ENCODE results near the gene MED13L.
"Not testable (repeated sequence)": the region's sequence is repeated elsewhere in the genome, so short reads cannot be mapped to it uniquely, and the experiment has no call there.

MED13L gene

DNA sequence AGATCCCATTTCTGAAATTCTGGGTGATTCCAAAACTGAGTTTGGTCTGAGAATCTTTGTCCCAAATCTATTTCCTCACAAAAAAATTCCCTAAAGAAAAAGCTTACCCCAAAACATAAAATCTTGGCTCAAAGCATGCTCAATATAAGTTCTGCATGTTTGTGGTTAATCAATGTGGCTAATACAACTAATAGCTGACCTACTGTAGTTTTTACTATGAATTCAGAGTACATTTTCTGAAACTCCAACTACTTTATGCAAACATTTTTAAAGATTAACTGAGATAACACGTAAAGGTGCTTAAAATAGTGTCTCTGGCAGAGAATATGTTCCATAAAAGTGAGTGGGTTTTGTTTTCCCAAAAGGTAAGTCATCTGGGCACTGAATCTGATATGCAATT is 133.1 kb downstream of the MED13L start:
- DNase-seq: no peak

DNA sequence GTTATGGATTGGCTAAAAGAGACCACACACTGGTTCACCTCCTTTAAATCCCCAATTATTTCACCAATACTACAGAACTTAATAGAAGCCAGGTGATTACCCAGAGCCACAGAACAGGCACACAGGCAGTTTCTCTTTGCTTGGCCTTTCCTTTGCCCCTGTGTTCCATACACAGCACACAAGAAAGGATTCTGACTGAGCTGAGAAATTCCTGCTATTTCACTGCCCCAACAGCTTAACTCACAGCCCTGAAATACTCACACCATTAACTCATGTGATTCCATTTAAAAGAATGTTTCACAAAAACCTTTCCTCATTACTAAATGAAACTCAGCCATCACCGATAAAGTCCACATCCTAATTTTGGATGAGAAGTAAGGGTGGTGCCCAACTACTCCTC is 133.6 kb downstream of the MED13L start:
- no peak for DNase-seq

DNA sequence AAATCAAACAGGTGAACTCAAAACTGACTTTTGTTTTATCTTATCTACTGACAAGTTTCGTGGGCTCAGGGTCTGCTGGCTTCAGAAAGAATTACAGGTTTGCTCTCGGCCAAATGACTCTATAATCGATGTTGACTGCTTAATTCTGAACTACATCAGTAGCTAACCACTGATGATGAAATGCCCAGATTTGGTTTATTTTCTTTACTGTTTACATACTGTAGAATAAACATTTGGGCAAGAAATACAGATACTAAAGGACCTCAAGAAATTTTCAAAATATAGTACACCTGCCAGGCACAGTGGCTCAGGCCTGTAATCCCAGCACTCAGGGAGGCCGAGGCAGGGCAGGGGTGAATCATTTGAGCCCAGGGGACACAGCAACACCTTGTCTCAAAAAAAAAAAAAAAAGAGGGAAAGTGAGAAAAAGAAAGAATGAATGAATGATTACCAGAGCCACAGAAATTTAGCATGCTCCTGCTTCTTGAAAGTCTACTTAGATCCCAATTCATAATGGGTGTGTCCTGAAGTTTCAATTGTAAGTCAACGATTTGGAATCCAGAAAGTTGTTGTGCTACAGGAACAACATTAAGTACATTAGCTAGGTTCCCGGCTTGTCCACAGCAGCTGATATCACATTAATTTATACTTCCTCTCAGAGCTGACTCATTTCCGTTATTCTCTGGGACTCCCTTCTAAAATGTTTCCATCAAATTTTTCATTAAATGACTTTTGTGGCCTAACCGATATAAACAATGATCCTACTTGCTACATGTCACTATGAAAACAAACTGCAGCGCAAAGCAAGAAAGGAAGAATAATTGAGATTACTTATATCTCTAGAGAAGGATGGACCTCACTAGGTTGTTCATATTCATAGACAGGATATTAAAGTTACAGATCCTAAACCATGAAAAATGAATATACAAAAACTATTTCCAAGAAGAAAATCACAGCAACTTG is 134.3 kb downstream of the MED13L start:
- DNase-seq: no peak

DNA sequence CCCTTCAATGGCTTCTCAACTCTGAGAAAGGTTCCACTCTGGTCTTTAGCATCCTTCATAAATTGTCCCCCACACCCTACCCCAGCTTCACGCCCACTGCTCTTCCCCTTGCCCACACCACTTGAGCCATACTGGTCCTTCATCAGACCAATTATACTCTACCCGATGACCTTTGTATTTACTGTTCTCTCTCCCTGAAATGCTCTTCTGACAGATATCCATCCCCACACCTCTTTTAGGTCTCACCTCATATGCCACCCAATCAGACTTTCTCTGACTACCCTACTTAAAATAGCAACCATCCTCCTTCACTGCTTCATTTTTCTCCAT is 135.7 kb downstream of the MED13L start:
- DNase-seq: no peak

DNA sequence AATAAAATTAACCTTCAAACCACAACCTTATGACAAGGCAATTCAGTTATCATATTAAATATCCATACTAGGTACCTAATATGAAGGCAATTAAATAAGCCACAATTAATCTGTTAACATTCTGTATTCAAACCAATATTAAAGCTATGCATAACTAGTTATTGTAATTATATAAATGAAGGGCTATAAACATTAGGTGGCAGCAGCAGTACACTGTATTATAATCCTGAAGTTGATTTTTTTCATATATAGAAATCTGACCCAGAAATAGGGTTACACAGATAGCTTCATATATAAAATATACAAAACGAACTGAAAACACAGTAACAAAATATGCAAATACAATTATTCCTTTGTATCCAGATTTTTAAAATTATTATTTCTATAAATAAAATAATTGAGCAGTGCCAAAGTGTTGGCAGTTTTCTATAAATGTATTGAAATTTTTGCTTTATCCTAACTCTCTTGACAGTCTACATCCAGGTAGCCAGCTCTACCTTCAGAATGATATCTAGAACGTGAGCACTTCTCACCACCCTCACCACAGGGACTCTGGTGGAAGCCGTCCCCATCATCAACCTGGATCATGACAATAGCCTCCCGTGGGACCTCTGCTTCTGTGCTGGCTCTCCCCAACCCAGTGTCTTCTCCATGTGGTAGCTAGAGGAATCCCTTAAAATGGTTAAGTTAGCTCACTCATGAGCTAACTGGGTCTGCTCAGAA is 136.2 kb downstream of the MED13L start:
- no peak for DNase-seq

DNA sequence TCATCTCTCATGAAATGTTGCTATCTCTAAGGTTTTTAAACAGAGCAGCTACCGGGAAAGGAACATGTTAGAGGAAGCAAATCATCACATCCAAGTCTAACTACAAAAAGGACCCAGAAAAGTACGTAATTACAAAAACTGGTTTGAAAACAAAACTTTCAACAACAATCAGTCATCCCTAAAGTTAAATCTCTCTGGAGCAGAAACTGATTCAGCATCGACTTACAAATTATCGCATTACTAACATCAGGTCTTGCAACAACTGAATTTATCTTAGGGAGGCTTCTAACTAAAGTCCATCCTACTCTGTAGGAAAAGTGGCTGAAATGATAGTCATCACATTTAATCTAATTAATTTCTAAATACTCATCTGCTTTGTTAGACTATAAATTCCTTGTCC is 137.0 kb downstream of the MED13L start:
- no peak for DNase-seq

DNA sequence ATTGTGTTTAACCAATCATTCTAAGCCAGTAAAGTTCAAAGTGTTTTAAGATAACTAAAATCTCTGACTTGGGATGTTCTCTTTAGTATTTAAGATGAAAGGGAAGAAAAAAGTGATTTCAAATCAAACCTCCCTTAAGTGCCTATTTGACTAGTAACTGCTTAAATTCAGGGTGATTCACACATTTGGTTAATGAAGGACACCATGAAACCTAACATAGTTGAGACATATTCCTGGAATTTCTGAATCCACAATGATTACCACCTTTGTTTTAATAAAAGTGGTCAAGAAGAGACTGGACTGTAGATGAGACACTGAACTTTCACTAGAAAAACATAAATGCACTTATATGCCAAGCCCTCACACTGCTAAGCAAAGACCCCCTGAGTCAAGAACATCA is 138.7 kb downstream of the MED13L start:
- no peak for DNase-seq

DNA sequence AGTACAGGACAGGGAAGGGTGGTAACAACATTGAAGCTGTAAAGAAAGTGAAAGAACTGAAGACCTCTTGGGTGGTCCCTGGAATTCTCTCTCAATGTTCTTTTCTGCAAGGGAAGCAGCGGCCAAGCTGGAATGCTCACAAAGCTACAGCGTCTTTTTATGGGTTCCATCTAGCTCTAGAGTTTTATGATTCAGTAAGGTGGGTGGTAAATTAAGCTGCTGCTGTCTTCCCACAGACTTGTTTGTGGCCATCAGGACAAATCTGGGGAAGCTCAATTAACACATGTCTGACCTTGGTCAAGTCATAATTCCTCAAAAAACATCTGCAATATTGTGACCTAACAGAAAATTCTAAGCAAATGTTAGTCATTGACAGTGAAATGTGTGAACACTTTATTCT is 139.1 kb downstream of the MED13L start:
- DNase-seq: no peak

DNA sequence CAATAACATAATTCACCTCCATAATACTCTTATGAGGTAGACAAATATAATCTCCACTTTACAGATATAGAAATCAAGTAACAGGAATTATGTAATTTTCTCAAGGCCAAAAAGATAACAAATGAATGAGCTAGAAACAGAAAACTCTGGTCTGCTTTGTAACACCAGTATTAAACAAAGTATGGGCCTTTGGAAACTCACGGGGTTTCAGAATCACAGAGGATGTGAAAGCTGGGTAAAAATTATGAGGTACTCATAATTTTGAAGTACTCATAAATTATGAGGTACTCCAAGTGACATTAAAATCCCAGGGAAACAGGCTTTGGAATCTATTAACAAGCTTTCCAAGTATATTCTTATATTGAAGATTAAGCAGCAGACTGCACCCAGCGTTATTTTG is 140.2 kb downstream of the MED13L start:
- DNase-seq: no peak

DNA sequence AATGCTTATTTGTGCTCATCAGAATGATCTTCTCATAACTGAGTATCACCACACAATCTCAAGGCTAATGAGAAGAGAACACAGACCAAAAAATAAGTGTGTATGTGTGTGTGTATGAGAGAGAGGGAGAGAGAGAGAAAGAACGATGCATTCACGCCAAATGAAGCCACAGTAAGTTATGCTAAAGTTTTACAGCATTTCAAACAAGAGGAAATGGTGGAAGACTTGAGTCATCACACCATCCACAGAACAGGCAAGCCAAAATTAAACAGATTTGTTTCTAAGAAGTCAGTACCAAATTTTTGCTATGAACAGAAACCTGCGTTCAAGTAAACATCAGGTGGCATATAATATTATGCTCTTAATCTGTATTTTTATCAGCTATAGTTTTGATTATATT is 141.2 kb downstream of the MED13L start:
- no peak for DNase-seq

DNA sequence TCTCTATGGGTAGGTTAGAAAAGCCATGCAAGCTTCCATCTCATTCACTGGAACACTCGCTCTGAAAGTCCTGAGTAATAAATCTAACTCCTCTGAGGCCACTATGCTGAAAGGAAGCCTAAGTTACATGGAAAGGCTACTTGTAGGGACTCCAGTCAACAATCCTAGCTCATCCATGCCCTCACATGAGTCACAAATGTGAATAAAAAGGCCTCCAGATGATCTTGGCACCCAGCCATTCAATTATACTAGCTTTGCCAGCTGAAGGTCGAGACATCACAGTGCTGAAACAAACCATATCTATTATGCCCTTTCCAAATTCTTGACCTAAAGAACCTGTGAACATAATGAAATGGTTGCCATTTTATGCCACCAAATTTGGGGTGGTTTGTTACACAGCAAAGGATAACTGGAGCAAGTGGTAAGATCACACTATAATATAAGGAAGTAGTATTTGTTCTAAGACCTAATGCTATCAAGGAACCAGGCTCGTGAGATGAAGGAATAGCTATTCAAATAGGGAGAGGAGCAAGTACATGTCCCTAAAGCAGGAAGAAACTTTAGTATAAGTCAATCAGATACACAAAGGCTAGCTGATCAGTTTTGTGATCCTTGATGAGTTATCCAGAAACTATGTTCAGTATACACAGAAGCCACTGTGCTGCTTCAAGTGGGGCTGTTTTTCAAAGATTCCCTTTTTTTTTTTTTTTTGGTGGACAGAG is 142.1 kb downstream of the MED13L start:
- peak; percentile 25 for DNase-seq

DNA sequence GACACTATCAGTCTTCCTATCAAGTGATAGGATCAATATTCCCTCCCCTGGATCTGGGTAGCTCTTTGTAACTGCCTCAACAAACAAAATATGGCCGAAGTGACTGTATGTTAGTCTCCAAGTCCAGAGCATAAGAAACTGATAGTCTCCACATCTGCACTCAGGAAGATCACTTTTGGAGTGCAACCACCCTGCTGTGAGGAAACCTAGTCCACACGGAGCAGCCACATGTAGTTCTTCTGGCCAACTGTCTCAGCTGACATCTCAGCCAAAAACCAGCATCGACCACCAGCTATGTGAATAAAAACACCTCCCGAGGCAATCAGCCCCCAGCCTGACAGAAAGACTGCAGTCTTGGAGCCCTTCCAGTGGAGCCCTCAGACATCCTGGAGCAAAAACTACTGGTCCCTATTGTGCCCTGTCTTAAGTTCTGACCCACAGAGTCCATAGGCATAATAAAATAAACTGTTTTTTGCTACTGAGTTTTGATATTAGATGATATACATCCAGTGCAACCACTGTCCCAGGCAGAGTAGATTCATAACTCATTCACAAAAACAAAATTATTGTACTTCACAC is 143.8 kb downstream of the MED13L start:
- DNase-seq: no peak

DNA sequence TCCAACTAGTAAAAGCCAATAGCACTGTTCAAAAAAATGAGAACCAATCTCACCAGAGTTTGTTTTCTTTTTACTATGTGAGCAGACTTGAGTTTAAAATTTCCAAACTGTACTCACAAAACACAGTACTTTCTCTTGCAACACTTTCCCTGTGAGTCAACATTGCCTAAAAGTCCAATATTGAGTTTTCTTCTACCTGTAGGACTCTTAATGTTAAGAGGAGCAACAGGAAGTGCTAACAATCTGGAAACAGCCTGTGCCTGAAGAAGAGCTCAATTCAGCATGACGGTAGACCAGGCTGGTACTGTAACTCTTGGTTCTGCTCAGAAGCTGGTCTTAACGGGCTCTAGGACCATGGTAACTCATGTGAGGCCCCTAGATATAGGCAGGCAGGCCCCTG is 144.3 kb downstream of the MED13L start:
- no peak for DNase-seq

DNA sequence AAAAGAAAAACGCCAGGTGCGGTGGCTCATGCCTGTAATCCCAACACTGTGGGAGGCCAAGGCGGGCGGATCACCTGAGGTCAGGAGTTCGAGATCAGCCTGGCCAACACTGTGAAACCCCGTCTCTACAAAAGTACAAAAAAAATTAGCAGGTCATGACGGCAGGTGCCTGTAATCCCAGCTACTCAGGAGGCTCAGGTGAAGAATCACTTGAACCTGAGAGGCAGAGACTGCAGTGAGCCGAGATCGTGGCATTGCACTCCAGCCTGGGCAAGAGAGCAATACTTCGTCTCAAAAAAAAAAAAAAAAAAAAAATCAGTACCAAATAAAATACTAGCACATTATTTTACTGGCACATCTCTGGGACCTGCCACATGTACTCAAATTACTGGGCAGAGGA is 145.5 kb downstream of the MED13L start:
- DNase-seq: not testable (repeated sequence)

DNA sequence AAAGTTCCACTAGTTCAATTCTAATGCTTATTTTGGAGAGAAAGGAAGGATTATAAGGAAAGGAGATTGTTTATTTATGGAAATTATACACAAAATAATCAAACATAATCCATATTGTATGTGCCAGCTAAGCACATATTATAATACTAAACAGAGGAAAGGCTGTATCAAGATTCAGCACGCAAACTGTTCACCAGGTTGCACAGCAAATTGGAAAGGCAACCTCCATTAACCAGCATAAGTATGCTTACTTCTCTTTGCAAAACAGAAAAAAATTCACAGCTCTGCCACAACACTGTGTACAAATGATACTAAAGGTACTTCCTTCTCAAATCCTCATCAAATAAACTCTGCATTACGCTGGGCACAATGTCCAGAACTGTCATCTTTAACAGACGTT is 146.3 kb downstream of the MED13L start:
- no peak for DNase-seq

DNA sequence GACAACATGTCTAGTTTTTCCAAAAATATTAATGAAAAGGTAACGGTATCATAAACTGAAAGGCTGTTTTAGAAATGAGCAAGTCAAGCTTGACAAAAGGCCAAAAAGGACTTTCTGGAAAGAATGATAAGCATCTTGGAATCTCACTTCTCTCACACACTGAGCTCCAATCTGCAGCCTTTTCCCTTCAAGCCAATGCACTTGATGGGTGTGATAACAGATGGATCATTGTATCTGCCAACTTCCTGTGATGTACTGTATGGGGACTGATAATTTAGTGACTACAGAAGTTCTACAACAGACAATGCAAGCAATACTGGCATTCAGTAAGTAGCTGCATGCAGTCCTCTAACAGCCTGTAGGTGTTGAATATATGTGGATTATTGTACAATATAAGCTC is 147.1 kb downstream of the MED13L start:
- DNase-seq: no peak

DNA sequence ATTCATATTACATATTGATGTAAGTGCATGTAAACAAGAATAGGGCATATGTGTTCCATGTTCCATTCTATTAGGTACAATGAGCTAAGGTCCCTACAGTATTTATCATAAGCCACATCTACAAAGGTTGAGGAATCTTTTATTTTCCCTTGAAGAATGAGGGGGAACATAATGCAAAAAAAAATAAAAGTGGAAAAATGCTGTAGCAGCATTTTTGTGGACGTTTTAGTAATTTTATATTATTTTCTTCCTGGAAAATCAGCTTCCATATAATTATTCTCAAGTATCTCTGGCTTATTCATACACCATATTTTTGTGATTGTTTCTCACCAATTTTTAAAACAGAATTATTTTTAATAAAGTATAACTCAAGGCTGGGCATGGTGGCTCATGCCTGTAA is 148.7 kb downstream of the MED13L start:
- no peak for DNase-seq

DNA sequence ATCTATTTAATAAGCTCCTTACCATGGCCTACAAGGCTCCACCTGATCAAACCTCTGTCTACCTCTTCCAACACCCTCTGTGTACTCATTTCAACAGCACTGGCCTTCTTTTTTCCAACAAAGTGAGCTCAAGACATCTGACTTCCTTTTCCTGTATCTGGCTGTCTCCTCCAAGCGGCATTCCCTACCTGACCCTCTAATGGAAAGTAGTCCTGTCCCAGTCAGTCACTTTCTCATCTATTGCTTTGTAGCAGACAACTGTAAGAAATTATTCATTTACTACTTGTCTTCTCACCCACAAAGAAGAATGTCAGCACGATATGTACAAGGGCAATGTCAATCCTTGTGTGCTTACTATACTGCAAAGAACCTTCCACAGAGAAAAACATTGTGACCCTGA is 149.6 kb downstream of the MED13L start:
- no peak for DNase-seq

DNA sequence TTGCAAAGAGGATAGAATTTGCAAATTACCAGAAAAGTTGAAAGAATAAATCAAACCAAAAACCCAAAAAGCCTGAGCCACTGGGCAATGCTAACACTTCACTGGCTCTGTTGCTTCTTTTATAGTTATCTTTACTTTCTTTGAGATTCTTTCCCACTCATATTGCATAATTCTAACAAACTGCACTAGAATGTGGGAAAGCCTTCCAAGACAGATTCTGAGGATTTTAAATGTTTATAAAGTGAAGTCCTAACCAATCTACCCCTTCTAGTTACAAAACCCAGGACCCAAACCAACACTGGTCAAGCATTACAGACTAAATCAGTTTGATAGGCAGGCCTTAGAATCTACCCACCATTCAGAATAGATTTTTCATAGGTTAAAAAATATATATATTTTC is 150.9 kb downstream of the MED13L start:
- no peak for DNase-seq

DNA sequence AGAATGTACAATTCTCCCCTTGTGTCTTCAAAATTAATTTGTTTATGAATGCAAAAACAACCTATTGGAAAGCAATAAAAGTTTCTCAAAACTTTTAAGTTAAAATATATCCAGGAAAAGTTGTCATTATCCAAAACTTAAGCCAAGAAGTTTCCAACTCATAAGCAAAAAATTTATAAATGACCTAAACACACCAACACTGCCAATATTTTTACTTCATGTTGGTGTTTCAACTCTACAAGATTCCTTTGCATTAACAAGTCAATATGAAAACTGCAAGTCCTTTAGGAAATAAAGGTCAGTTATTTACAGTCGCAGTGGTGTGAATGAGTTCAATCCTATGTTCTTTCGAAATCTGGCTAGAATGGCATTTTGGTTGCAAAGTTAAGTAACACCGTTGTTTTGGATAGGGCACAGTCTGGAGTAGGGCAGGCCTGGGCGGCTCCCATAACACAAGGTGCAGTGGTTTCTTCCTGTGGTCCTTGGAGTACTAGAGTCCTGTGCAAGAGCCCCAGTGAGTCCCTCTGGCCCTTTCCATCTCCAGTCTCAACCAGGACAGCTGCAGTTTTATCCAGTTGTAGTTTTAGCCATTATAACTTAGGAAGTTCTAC is 151.4 kb downstream of the MED13L start:
- no peak for DNase-seq

DNA sequence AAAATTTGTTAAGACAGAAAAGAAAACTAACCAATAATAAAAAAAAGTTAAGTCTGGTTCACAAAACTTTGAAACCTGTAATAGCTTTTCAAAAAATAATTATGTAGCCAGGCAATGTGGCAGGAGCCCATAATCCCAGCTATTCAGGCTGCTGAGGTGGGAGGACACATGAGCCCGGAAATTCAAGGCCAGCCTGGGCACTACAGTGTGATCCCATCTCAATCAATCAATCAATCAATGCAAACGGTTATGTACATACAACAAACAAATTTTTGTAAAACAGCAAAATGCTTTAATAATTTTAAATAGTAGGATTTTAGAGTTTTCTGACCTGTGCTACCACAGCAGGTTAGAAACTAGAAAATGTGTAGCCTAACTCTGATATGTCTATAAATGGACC is 152.4 kb downstream of the MED13L start:
- no peak for DNase-seq

DNA sequence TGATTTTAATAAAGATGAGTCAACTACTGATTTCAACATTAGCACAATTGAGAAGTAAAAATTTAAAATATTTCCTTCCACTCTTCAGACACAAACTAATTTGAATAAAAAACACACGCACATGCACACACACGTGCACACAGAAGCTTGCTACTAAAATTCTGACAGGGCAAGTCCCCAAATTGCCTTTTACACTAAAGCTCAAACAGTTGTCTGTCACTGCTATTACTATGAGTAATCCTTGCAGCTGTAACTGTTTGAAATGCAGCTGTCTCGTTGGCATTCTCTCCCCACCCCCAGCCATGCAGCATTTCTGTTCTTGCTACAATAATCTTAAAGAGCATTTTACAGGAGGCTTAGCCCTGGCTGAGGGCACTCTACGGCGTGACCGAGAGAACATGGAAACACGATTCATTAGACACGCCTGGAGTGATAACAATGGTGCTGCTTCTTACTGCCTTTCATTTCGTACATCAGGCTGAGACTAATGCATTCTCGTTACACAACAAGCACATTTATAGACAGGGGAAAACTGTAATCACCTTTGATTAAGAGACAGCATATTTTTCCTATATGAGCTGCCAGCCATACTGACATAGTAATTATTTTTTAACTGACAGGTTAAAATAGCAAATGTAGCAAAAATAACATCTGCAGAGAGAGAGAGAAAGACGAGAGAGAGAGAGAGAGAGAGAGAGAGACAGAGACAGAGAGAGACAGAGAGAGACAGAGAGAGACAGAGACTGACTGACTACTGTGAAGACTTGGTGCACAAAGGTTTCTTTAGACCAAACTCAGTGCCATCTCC is 153.8 kb downstream of the MED13L start:
- peak; percentile 31 for DNase-seq

Data from NCI-H2171 (cell line).